K562 (cell line): ENCODE measurements around the gene DNASE1L2. TPM values are rescaled to one million over a fixed set of nuclear protein-coding genes. Genes with fewer than 3 reads are reported as not detected.

Experiments used
- ATAC-seq: fragments of 200-7000 bp; cut with Tn5 transposase; 3 replicates; pipeline ENCODE4 v1.9.1; 2020; ENCODE audit warnings: moderate library complexity
- BruUV-seq: library from RNA; stranded (reverse); fragments of 400-500 nt; replicated peaks from 2 replicates; lab custom pipeline; 2021; lab: Mats Ljungman, UMichigan
- CTCF ChIA-PET: fragments of 300-600 bp; formaldehyde crosslinking; extraction: SDS; loops from one replicate; lab custom pipeline; 2021; ENCODE audit warnings: low intra/inter-chr PET ratio; lab: Yijun Ruan, JAX
- POLR2A ChIA-PET: fragments of 300-600, 350-650 bp; sonication (Branson Sonifier 250); formaldehyde crosslinking; extraction: SDS; loops from one replicate; lab custom pipeline; 2021; ENCODE audit warnings: antibody characterized with exemption, inconsistent platforms; lab: Yijun Ruan, JAX
- DNase-seq, 4 experiments: peaks; one replicate each; pipeline versions ENCODE4 v3.0.0 to v3.0.0-alpha.2; 2011 to 2018; ENCODE audit warnings: low spot score in 3 of 4, mixed read lengths in 3 of 4; ENCODE audit errors: extremely low read depth in 1 of 4
- FAIRE-seq: peaks from 2 replicates; lab custom pipeline; 2011; peaks lifted over from hg19 to GRCh38; lab: Jason Lieb, UNC
- H2AFZ ChIP-seq: 2 replicates; pipeline ENCODE4 v1.6.0; 2011; ENCODE audit warnings: low read depth, low read length, control low read depth, inconsistent platforms
- H3K27ac ChIP-seq: fragments of 200-600 bp; 3 replicates; pipeline ENCODE4 v1.8.0; 2011; ENCODE audit warnings: low read depth, mild to moderate bottlenecking, control low read depth, inconsistent platforms, low read length, moderate library complexity, mixed read lengths; ENCODE audit errors: extremely low read depth
- H3K27me3 ChIP-seq, 2 experiments: fragments of 300-600 bp in 1 of 2; 2 replicates in 1 of 2; 3 replicates in 1 of 2; pipeline versions ENCODE4 v1.6.0 to v1.8.0; 2011; ENCODE audit warnings: inconsistent platforms in 2 of 2, low read length in 2 of 2, mild to moderate bottlenecking in 1 of 2, mixed read lengths in 1 of 2, moderate library complexity in 1 of 2; ENCODE audit not compliant: control insufficient read depth in 2 of 2, insufficient read depth in 2 of 2
- H3K36me3 ChIP-seq: fragments of 300-600 bp; 3 replicates; pipeline ENCODE4 v1.8.0; 2011; ENCODE audit warnings: mild to moderate bottlenecking, low read length, inconsistent platforms; ENCODE audit not compliant: control insufficient read depth, insufficient read depth
- H3K4me1 ChIP-seq, 2 experiments: fragments of 200-600 bp in 1 of 2; replicated peaks in 1 of 2; 2 replicates in 1 of 2; 3 replicates in 1 of 2; pipeline versions ENCODE4 v1.5.1 to v1.8.0; 2011; ENCODE audit warnings: inconsistent platforms in 2 of 2, low read length in 2 of 2, mild to moderate bottlenecking in 1 of 2, mixed read lengths in 1 of 2, moderate library complexity in 1 of 2; ENCODE audit not compliant: control insufficient read depth in 2 of 2, insufficient read depth in 2 of 2
- H3K4me2 ChIP-seq: 2 replicates; pipeline ENCODE4 v1.6.1; 2011; ENCODE audit warnings: low read length, control low read depth, inconsistent platforms, mixed read lengths; ENCODE audit not compliant: insufficient read depth
- H3K4me3 ChIP-seq: fragments of 200-600 bp; sonication (generic), shearing (Covaris generic); 2 replicates; pipeline ENCODE4 v1.5.1; 2016; ENCODE audit warnings: control low read depth, inconsistent platforms
- H3K79me2 ChIP-seq: fragments of 200-600 bp; 3 replicates; pipeline ENCODE4 v1.8.0; 2011; ENCODE audit warnings: low read length, inconsistent platforms; ENCODE audit not compliant: control insufficient read depth, insufficient read depth
- H3K9ac ChIP-seq, 2 experiments: 2 replicates each; pipeline versions ENCODE4 v1.6.0 to v1.6.1; 2011; ENCODE audit warnings: low read depth in 2 of 2, low read length in 2 of 2, control low read depth in 1 of 2, inconsistent platforms in 1 of 2, mild to moderate bottlenecking in 1 of 2, mixed read lengths in 1 of 2; ENCODE audit not compliant: insufficient read depth in 1 of 2
- H3K9me1 ChIP-seq: one replicate; pipeline ENCODE4 v1.6.0; 2011; ENCODE audit warnings: inconsistent platforms, mild to moderate bottlenecking, low read length, moderate library complexity; ENCODE audit not compliant: control insufficient read depth, insufficient read depth
- H3K9me3 ChIP-seq: replicated peaks from 2 replicates; pipeline ENCODE4 v1.5.1; 2011; ENCODE audit warnings: low read depth, low read length, inconsistent platforms; ENCODE audit not compliant: control insufficient read depth, insufficient read depth
- H4K20me1 ChIP-seq: replicated peaks from 2 replicates; pipeline ENCODE4 v1.6.1; 2011; ENCODE audit warnings: low read length, inconsistent platforms, mixed read lengths; ENCODE audit not compliant: control insufficient read depth, insufficient read depth
- MYNN ChIP-seq, 2 experiments: sonication (generic); formaldehyde crosslinking in 1 of 2; IDR thresholded peaks; 2 replicates each; pipeline versions ENCODE4 v1.5.0 to v1.6.1; 2016 to 2020; ENCODE audit warnings: antibody characterized with exemption in 1 of 2, missing genetic modification reagents in 1 of 2
- POLR2A ChIP-seq: fragments of 450-650 bp; conservative IDR thresholded peaks from 2 replicates; pipeline ENCODE4 v1.6.1; 2016
- POLR2G ChIP-seq: fragments of 200-400 bp; formaldehyde crosslinking; IDR thresholded peaks from 2 replicates; pipeline ENCODE4 v1.6.1; 2017; ENCODE audit warnings: low read depth, mild to moderate bottlenecking, antibody characterized with exemption, low read length, moderate library complexity
- RB1 ChIP-seq: fragments of 450-650 bp; IDR thresholded peaks from 2 replicates; pipeline ENCODE4 v1.6.1; 2017; ENCODE audit warnings: low read depth, mild to moderate bottlenecking
- RBFOX2 ChIP-seq: fragments of 200-400 bp; formaldehyde crosslinking; IDR thresholded peaks from 2 replicates; pipeline ENCODE4 v1.6.1; 2017; ENCODE audit warnings: low read depth, mild to moderate bottlenecking, low read length, moderate library complexity
- ZNF778 ChIP-seq: fragments of 450-650 bp; formaldehyde crosslinking; IDR thresholded peaks from 2 replicates; pipeline ENCODE4 v1.4.0; 2020; ENCODE audit warnings: mild to moderate bottlenecking, moderate library complexity
- WGBS: fragments of 100-300 bp; shearing (Covaris generic); methylation state at CpG from one replicate; pipeline ENCODE4 v1.1.6; 2016; ENCODE audit warnings: low coverage, mixed read lengths; ENCODE audit not compliant: insufficient coverage; ENCODE audit errors: missing lambda C conversion rate; 5-methylcytosine and 5-hydroxymethylcytosine counted together
- in situ Hi-C: fragments of 300-500 bp; cut with MboI; formaldehyde crosslinking; loops from 4 replicates; pipeline ENCODE4 v1.15.0; 2018; ENCODE audit warnings: inconsistent platforms, mixed read lengths
- intact Hi-C: fragments of 100-400 bp; cut with micrococcal nuclease; formaldehyde crosslinking; loops from 2 replicates; pipeline ENCODE4 v1.14.2; 2022
- polyA plus RNA-seq, 8 experiments: library from polyadenylated mRNA; depleted of rRNA in 4 of 8; stranded (reverse) in 5 of 8; unstranded in 3 of 8; fragments of >200 nt; fragmentation: Nextera tagmentation in 2 of 8; fragmentation: Illumina TruSeq in 1 of 8; extraction: Ambion mirVana in 2 of 8; extraction: Trizol in 1 of 8; gene quantifications; 2 replicates each; pipeline versions ENCODE4 v1.2.1 to v1.2.3, GENCODE V29; 2011 to 2014; ENCODE audit warnings: inconsistent platforms in 1 of 8, missing spikeins in 1 of 8
- total RNA-seq, 7 experiments: library from RNA; depleted of rRNA in 6 of 7; stranded (reverse); fragments of >200 nt in 6 of 7; fragmentation: Illumina TruSeq in 2 of 7; extraction: Trizol in 2 of 7; gene quantifications; 2 replicates each; pipeline versions ENCODE4 v1.2.1 to v1.2.3, GENCODE V29; 2011 to 2021; ENCODE audit warnings: low replicate concordance in 1 of 7

The DNASE1L2 gene
- total and polyA plus RNA-seq, 9 of the 15 experiments (the other 6 are each of a cell fraction or from before 2014, with no cell fraction given), result 0.08 to 2.7 (median 1.7) TPM; not detected in 1

DNA sequence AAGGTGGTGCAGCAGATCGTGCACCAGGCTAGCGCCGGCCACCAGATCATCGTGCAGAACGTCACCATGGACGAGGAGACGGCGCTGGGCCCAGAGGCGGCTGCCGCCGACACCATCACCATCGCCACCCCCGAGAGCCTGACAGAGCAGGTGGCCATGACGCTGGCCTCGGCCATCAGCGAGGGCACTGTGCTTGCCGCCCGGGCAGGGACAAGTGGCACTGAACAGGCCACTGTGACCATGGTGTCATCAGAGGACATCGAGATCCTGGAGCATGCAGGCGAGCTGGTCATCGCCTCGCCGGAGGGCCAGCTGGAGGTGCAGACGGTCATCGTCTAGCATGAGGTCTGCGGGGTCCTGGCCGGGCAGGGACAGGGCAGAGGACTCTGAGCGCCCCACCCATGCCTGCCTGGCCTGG is 1.0 kb upstream of the DNASE1L2 start:
- no peaks in the 10 kb centered on the region for H4K20me1 ChIP-seq
- FAIRE-seq (no peak), ATAC-seq (no peak), DNase-seq (no peak)
- TF ChIP-seq RBFOX2, result peak; percentile 23; the same call in 1 of the 2 replicates
- no peak for TF ChIP-seq ZNF778 (CRISPR knock-in tag)
- 0 out of 2 replicates have a peak, but pooled peaks have one; percentile 8 for TF ChIP-seq MYNN (IDR thresholded peaks at IDR 0.05)
- TF ChIP-seq MYNN (CRISPR knock-in tag; IDR thresholded peaks at IDR 0.05), result no peak
- peak; percentile 72 for TF ChIP-seq POLR2G
- 0 out of 2 replicates have a peak, but pooled peaks have one; percentile 33 for TF ChIP-seq POLR2A
- TF ChIP-seq RB1, result no peak
- no peak overlapping the region for H3K4me3 ChIP-seq
- H3K9me1 ChIP-seq, result no peaks in the 10 kb centered on the region
- no peak overlapping the region for H3K27ac ChIP-seq
- H3K4me1 ChIP-seq, result peaks cover 0 to 55% of the 10 kb centered on the region in 2 experiments; a peak in 2 of 5 replicates
- H3K9me3 ChIP-seq, result no peaks in the 10 kb centered on the region
- 92% methylated on average over 25 of the region's 28 CpGs for WGBS
- intact Hi-C loops (no loop called here), in situ Hi-C loops (no loop called here)
- no peak overlapping the region for H3K9ac ChIP-seq
- no TSS peak for BruUV-seq
- no peaks in the 10 kb centered on the region for H3K79me2 ChIP-seq
- ChIA-PET POLR2A (interaction anchor here (1.2 to 2.6 kb wide), 2 partner anchors 9 to 14 kb away, joined by 3 to 20 read pairs; no protein-coding TSS in a partner anchor), CTCF (no interaction called here)
- H3K4me2 ChIP-seq, result no peak overlapping the region
- H3K36me3 ChIP-seq, result peaks cover 75% of the 10 kb centered on the region; the same call in 2 of the 3 replicates
- no peaks in the 10 kb centered on the region for H3K27me3 ChIP-seq
- H2AFZ ChIP-seq, result no peak overlapping the region
